OCI-M2 (cell line): Measurements from ENCODE around the gene ODAD2.

Experiments
- DNase-seq: peaks from one replicate; lab custom pipeline; 2025; ENCODE audit not compliant: unreplicated experiment; lab: John Stamatoyannopoulos, UW

ODAD2 gene

GRCh38 chr10:27770181-27770580 lies 228.7 kb downstream of the ODAD2 start:
- DNase-seq: no peak
